Ishikawa (cell line): ENCODE measurements around the gene DLX1.

Source experiments
- CREB1 ChIP-seq: IDR thresholded peaks from 2 replicates; pipeline ENCODE4 v1.6.1; 2012; ENCODE audit warnings: low read depth
- EGR1 ChIP-seq: IDR thresholded peaks from 2 replicates; pipeline ENCODE4 v1.6.1; 2012
- REST ChIP-seq: IDR thresholded peaks from 2 replicates; pipeline ENCODE4 v1.6.1; 2012; ENCODE audit warnings: low read depth, mild to moderate bottlenecking

- no peak for TF ChIP-seq CREB1
- TF ChIP-seq EGR1 = no peak
- no peak for TF ChIP-seq REST
Measured at GRCh38 chr2:172084645-172085459, 455 bp upstream of the DLX1 start.
